Ectodermal cell (in vitro differentiated cells): ENCODE data around the gene TMA7B. TPM values are rescaled to one million over a fixed set of nuclear protein-coding genes. Genes with fewer than 3 reads are reported as not detected.

Experiments
- H3K27ac ChIP-seq: 2 replicates; pipeline ENCODE4 v1.7.0; 2013; ENCODE audit warnings: mild to moderate bottlenecking, low read depth, low read length; ENCODE audit not compliant: insufficient read depth, poor library complexity, severe bottlenecking
- H3K27me3 ChIP-seq: 2 replicates; pipeline ENCODE4 v1.7.0; 2013; ENCODE audit warnings: mild to moderate bottlenecking, low read length; ENCODE audit not compliant: insufficient read depth, control insufficient read depth, poor library complexity, severe bottlenecking
- H3K36me3 ChIP-seq: one replicate; pipeline ENCODE4 v1.7.0; 2013; ENCODE audit warnings: low read length; ENCODE audit not compliant: control insufficient read depth, insufficient read depth
- H3K4me1 ChIP-seq: one replicate; pipeline ENCODE4 v1.7.0; 2013; ENCODE audit warnings: low read length; ENCODE audit not compliant: control insufficient read depth, insufficient read depth
- H3K4me3 ChIP-seq: 2 replicates; pipeline ENCODE4 v1.7.0; 2013; ENCODE audit warnings: low read depth, low read length, control low read depth; ENCODE audit not compliant: insufficient read depth
- H3K9me3 ChIP-seq: 2 replicates; pipeline ENCODE4 v1.7.0; 2013; ENCODE audit warnings: mild to moderate bottlenecking, low read length, moderate library complexity; ENCODE audit not compliant: control insufficient read depth
- WGBS, 2 experiments: methylation state at CpG; one replicate each; pipeline ENCODE4 v1.1.7; 2013; ENCODE audit warnings: missing lambda C conversion rate in 2 of 2; 5-methylcytosine and 5-hydroxymethylcytosine counted together
- polyA plus RNA-seq, 4 experiments: library from polyadenylated mRNA; stranded (reverse); fragments of 50-300 nt; gene quantifications; one replicate each; pipeline ENCODE4 v1.2.3, GENCODE V29; 2013

Gene TMA7B
- polyA plus RNA-seq (2013, experiment 1 of 4): not detected
- polyA plus RNA-seq (2013, experiment 2 of 4): not detected
- polyA plus RNA-seq (2013, experiment 3 of 4): not detected
- not detected for polyA plus RNA-seq (2013, experiment 4 of 4)

- 46 to 50% methylated on average over 14 of the region's 14 CpGs for WGBS, 2 experiments
Measured at GRCh38 chr22:39959640-39960447, at the start of gene TMA7B. Gene TMA7B (plus strand): TSS chr22:39960397. CDS start chr22:39964375, 3,978 bp downstream.

GRCh38 chr22:39910876-39911613, 49.2 kb upstream of the TMA7B start:
- Histone ChIP-seq H3K4me1 (peaks cover 28% of the 10 kb centered on the region), H3K27me3 (no peaks in the 10 kb centered on the region), H3K4me3 (no peak overlapping the region), H3K36me3 (no peaks in the 10 kb centered on the region), H3K9me3 (no peaks in the 10 kb centered on the region), H3K27ac (no peak overlapping the region)
- 93 to 94% methylated on average over 7 to 9 of the region's 9 CpGs for WGBS, 2 experiments

More at GRCh38 chr22:39959640-39960447, at the start of gene TMA7B:
- H3K9me3 ChIP-seq: no peaks in the 10 kb centered on the region
- no peak within 1 kb of the TSS for H3K27ac ChIP-seq
- H3K36me3 ChIP-seq: no peaks in the 10 kb centered on the region
- peaks cover 16% of the 10 kb centered on the region for H3K4me1 ChIP-seq
- no peaks in the 10 kb centered on the region for H3K27me3 ChIP-seq
- H3K4me3 ChIP-seq: no peak within 1 kb of the TSS

DNA sequence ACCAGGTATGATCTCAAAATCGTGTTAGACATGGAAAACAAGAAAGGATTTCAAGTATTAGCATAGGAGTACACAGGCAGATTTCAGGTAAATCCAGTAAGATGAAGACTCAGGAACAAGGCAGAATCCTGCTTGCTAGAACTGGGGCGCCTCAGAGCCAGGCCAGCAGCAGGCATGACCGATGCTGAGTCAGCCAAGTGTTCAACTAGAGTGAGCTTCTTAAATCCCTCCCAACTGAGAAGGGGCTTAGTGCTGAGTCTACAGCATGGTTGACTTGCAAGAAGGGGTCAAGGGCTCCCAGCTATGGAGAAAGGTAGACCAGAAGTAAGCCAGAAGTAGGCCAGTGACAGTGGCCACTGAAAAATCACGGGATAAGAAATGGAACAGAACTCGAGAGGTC, 46.9 kb upstream of the TMA7B start:
- WGBS, 2 experiments: 90 to 92% methylated on average over 5 of the region's 5 CpGs
- H3K9me3 ChIP-seq: no peaks in the 10 kb centered on the region
- H3K4me3 ChIP-seq: no peak overlapping the region
- H3K27ac ChIP-seq: no peak overlapping the region
- no peaks in the 10 kb centered on the region for H3K27me3 ChIP-seq
- peaks cover 24% of the 10 kb centered on the region for H3K4me1 ChIP-seq
- H3K36me3 ChIP-seq: no peaks in the 10 kb centered on the region

DNA sequence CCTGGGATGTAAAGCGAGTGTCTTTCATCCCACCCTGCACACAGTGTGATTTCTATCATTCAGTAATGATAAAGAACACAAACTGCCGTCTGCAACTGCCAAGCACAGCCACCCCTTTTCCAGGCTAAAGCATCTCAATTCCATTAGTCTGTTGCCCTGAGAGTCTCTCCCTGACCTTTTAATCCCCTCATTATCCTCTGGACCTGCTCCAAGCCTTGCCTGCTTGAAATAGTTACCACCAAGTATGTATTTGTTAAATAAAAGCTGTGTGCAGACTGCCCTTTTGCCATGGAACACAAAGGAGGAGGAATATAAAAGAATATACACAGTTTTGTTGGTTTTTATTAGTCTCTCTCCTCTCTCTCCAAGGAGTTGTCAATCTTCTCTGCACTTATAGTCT, 46.3 kb upstream of the TMA7B start:
- no peak overlapping the region for H3K4me3 ChIP-seq
- WGBS, 2 experiments: 46 to 64% methylated on average over 2 of the region's 2 CpGs
- peaks cover 24% of the 10 kb centered on the region for H3K4me1 ChIP-seq
- H3K27ac ChIP-seq: no peak overlapping the region
- no peaks in the 10 kb centered on the region for H3K9me3 ChIP-seq
- no peaks in the 10 kb centered on the region for H3K36me3 ChIP-seq
- no peaks in the 10 kb centered on the region for H3K27me3 ChIP-seq

DNA sequence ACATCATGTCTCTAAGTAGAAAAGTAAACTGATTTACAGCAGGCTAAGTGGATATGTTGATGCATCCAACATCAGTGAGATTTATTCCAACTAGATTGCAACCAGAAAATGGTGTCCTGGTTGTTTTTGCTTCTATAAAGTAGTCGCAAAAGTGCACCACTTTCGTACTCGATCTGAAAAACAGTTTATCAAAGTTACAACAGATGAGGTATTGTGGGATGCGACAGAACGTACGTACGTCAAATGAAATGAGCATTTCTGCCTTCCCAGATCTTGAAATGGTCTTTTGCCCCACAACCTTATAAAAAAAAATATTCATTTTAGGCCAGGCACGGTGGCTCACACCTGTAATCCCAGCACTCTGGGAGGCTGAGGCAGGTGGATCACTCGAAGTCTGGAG, 45.6 kb upstream of the TMA7B start:
- no peaks in the 10 kb centered on the region for H3K27me3 ChIP-seq
- WGBS, 2 experiments: 94 to 96% methylated on average over 9 of the region's 9 CpGs
- no peak overlapping the region for H3K27ac ChIP-seq
- peaks cover 24% of the 10 kb centered on the region for H3K4me1 ChIP-seq
- H3K9me3 ChIP-seq: no peaks in the 10 kb centered on the region
- no peaks in the 10 kb centered on the region for H3K36me3 ChIP-seq
- no peak overlapping the region for H3K4me3 ChIP-seq

- 49 to 56% methylated on average over 4 of the region's 4 CpGs for WGBS, 2 experiments
- Histone ChIP-seq H3K4me3 (no peak overlapping the region), H3K4me1 (peaks cover 24% of the 10 kb centered on the region), H3K36me3 (no peaks in the 10 kb centered on the region), H3K27ac (no peak overlapping the region), H3K27me3 (no peaks in the 10 kb centered on the region), H3K9me3 (no peaks in the 10 kb centered on the region)
Measured at GRCh38 chr22:39915295-39915726, 44.9 kb upstream of the TMA7B start.

DNA sequence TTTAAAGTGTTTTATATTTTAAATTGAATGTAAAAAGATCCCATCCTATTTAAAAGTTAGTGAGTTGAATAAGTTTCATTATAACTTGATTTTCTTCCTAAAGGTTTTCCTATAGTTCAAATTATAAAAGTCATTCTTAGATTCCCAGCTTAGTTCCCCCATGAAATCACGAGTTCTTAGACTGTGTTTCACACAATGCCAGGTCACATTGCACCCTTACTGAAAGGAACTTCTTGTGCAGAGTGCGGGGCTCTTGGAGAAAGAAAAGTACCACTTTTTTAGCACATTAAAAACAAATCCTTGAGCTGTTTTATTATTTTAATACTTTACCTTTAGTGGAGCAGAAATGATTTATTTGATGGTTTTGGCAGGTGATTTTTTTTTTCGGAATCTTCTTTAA, 43.7 kb upstream of the TMA7B start:
- no peak overlapping the region for H3K27ac ChIP-seq
- peaks cover 24% of the 10 kb centered on the region for H3K4me1 ChIP-seq
- no peaks in the 10 kb centered on the region for H3K9me3 ChIP-seq
- H3K27me3 ChIP-seq: no peaks in the 10 kb centered on the region
- no peaks in the 10 kb centered on the region for H3K36me3 ChIP-seq
- H3K4me3 ChIP-seq: no peak overlapping the region
- WGBS, 2 experiments: 93 to 100% methylated on average over 2 of the region's 3 CpGs

- H3K36me3 ChIP-seq: no peaks in the 10 kb centered on the region
- no peak overlapping the region for H3K4me3 ChIP-seq
- H3K27me3 ChIP-seq: no peaks in the 10 kb centered on the region
- H3K4me1 ChIP-seq: peaks cover 24% of the 10 kb centered on the region
- no peak overlapping the region for H3K27ac ChIP-seq
- H3K9me3 ChIP-seq: no peaks in the 10 kb centered on the region
- 84 to 87% methylated on average over 5 of the region's 5 CpGs for WGBS, 2 experiments
Measured at GRCh38 chr22:39917197-39917643, 43.0 kb upstream of the TMA7B start.

GRCh38 chr22:39917776-39918495, 42.3 kb upstream of the TMA7B start:
- 89 to 92% methylated on average over 10 to 12 of the region's 12 CpGs for WGBS, 2 experiments
- Histone ChIP-seq H3K4me1 (peaks cover 22% of the 10 kb centered on the region), H3K27me3 (no peaks in the 10 kb centered on the region)

More at GRCh38 chr22:39917776-39918495, 42.3 kb upstream of the TMA7B start:
- no peak overlapping the region for H3K27ac ChIP-seq
- H3K36me3 ChIP-seq: no peaks in the 10 kb centered on the region
- H3K4me3 ChIP-seq: no peak overlapping the region
- no peaks in the 10 kb centered on the region for H3K9me3 ChIP-seq
